BJ (cell line): Measurements from ENCODE around the gene FEV. TPM values are rescaled to one million over a fixed set of nuclear protein-coding genes. Genes with fewer than 3 reads are reported as not detected.

ENCODE experiments used
- CTCF ChIA-PET: fragments of 350-600 bp; formaldehyde crosslinking; extraction: SDS; loops from one replicate; lab custom pipeline; 2021; ENCODE audit warnings: antibody characterized with exemption, inconsistent platforms; lab: Yijun Ruan, JAX
- POLR2A ChIA-PET: fragments of 300-600 bp; sonication (Branson Sonifier 250); formaldehyde crosslinking; extraction: SDS; loops from one replicate; lab custom pipeline; 2021; ENCODE audit warnings: antibody characterized with exemption; lab: Charles Lee
- DNase-seq: peaks from one replicate; pipeline ENCODE4 v3.0.0-alpha.2; 2011; ENCODE audit warnings: low read depth
- H3K27me3 ChIP-seq: 2 replicates; pipeline ENCODE4 v1.6.0; 2011; ENCODE audit warnings: low read length; ENCODE audit not compliant: control insufficient read depth, insufficient read depth
- H3K36me3 ChIP-seq: 2 replicates; pipeline ENCODE4 v1.5.1; 2011; ENCODE audit warnings: low read length; ENCODE audit not compliant: control insufficient read depth, insufficient read depth
- H3K4me3 ChIP-seq: 2 replicates; pipeline ENCODE4 v1.5.1; 2011; ENCODE audit warnings: low read depth, mild to moderate bottlenecking, control low read depth, low read length
- CTCF ChIP-seq: IDR thresholded peaks from 2 replicates; pipeline ENCODE4 v1.5.1; 2011; ENCODE audit warnings: low read depth, mild to moderate bottlenecking, control low read depth, inconsistent platforms, low read length, moderate library complexity; ENCODE audit not compliant: insufficient read depth
- polyA plus RNA-seq: library from polyadenylated mRNA; depleted of rRNA; stranded (reverse); fragments of >200 nt; gene quantifications from 2 replicates; pipeline ENCODE4 v1.2.3, GENCODE V29; 2011

Gene FEV
- polyA plus RNA-seq, 1 experiment, result not detected

DNA sequence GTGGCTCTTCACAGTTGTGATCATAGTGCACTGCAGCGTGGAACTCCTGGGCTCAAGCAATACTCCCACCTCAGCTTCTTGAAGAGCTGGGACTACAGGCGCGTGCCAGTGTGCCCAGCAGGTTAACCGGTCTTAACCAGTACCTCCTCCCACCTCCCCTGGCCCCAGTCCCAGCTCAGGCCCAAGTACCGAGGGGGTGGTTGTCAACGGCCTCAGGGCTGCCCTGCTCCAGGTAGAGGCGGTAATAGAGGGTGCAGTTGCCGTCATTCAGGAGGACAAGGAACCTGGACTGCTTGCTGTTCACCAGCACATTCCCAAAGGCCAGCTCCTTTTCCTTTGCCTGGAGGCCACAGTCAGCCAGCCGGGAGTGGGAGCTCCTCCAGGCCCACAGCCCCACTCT lies 36.6 kb upstream of the FEV start:
- ChIA-PET POLR2A (no interaction called here), CTCF (interaction anchor here (1.1 to 3.0 kb wide), 4 partner anchors 8 to 26 kb away, joined by 3 to 20 read pairs (median 6); no protein-coding TSS in a partner anchor)
- TF ChIP-seq CTCF, result no peak
- Histone ChIP-seq H3K27me3 (peaks cover 34% of the 10 kb centered on the region), H3K4me3 (no peak overlapping the region), H3K36me3 (no peaks in the 10 kb centered on the region)
- DNase-seq, result no peak

- Histone ChIP-seq H3K36me3 (no peaks in the 10 kb centered on the region), H3K4me3 (no peak overlapping the region), H3K27me3 (peaks cover 33% of the 10 kb centered on the region)
- no peak for DNase-seq
- TF ChIP-seq CTCF, result no peak
- POLR2A ChIA-PET, result no interaction called here
- CTCF ChIA-PET, result interaction anchor here (1.1 to 3.0 kb wide), 5 partner anchors 9 to 99 kb away, joined by 3 to 20 read pairs (median 8); no protein-coding TSS in a partner anchor
These were observed 35.8 kb upstream of the FEV start for GRCh38 chr2:219020604-219021365.

- ChIA-PET CTCF (interaction anchor here (0.6 to 3.0 kb wide), 6 partner anchors 9 to 280 kb away, joined by 3 to 20 read pairs (median 5); no protein-coding TSS in a partner anchor), POLR2A (no interaction called here)
- no peak for DNase-seq
- no peak for TF ChIP-seq CTCF
- H3K4me3 ChIP-seq, result no peak overlapping the region
- peaks cover 32% of the 10 kb centered on the region for H3K27me3 ChIP-seq
- H3K36me3 ChIP-seq, result no peaks in the 10 kb centered on the region
These were observed 34.5 kb upstream of the FEV start for GRCh38 chr2:219019436-219019835.

GRCh38 chr2:219018726-219019125 lies 33.7 kb upstream of the FEV start:
- ChIA-PET CTCF (interaction anchor here (1.0 to 3.0 kb wide), 5 partner anchors 8 to 103 kb away, joined by 3 to 20 read pairs (median 3); no protein-coding TSS in a partner anchor), POLR2A (no interaction called here)
- DNase-seq, result no peak
- Histone ChIP-seq H3K27me3 (peaks cover 29% of the 10 kb centered on the region), H3K36me3 (no peaks in the 10 kb centered on the region), H3K4me3 (no peak overlapping the region)
- TF ChIP-seq CTCF, result no peak

- POLR2A ChIA-PET, result no interaction called here
- CTCF ChIA-PET, result interaction anchor here (1.0 to 1.5 kb wide), 3 partner anchors 17 to 104 kb away, joined by 3 to 7 read pairs (median 3); no protein-coding TSS in a partner anchor
- peaks cover 25% of the 10 kb centered on the region for H3K27me3 ChIP-seq
These were observed 33.3 kb upstream of the FEV start for GRCh38 chr2:219018286-219018685.

More at GRCh38 chr2:219018286-219018685, 33.3 kb upstream of the FEV start:
- Histone ChIP-seq H3K36me3 (no peaks in the 10 kb centered on the region), H3K4me3 (no peak overlapping the region)
- TF ChIP-seq CTCF, result no peak
- DNase-seq, result no peak
